ENCODE measurements around the gene CCL24. TPM values are rescaled to one million over a fixed set of nuclear protein-coding genes. Genes with fewer than 3 reads are reported as not detected.

CCL24 gene
- total and polyA plus RNA-seq, 2 donors (not counting 3 experiments of a cell fraction or from before 2014, with no cell fraction given), result not detected

DNA sequence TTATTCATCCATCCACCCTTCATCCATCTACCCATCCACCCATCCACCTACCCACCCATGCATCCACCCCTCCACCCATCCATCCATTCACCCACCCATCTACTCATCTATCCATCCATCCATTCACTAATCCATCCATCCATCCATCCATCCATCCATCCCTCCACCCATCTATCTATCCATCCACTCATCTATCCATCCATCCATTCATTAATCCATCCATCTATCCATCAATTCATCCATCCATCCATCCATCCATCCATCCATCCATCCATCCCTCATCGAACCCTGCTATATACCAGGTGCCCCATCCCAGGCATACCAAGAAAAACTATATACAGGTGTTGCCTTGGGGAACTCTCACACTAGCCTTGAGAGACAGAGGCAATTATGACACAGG lies 7.1 kb upstream of the CCL24 start:
- no peak overlapping the region for H3K9ac ChIP-seq (replicated peaks; ENCODE audit: extremely low read depth, insufficient read depth, low read length)
- no peaks in the 10 kb centered on the region for H3K36me3 ChIP-seq (ENCODE audit: control insufficient read depth in 2 of 2, extremely low read depth in 1 of 2, insufficient read depth in 2 of 2, low read length in 2 of 2)
- no peak overlapping the region for H3K4me3 ChIP-seq (replicated peaks in 1 of 3; ENCODE audit: insufficient read depth in 1 of 3, low read depth in 1 of 3, low read length in 3 of 3)
- no peak overlapping the region for H2AFZ ChIP-seq (ENCODE audit: low read depth, low read length)
- DNase-seq (ENCODE audit: low read depth, low spot score), result no peak
- no peak for TF ChIP-seq POLR2AphosphoS5 (IDR thresholded peaks at IDR 0.05; ENCODE audit: insufficient read depth, low read depth, low read length)
- no peak for TF ChIP-seq FOS (IDR thresholded peaks at IDR 0.05; ENCODE audit: borderline replicate concordance, insufficient read depth, low read length)
- TF ChIP-seq GATA2 (IDR thresholded peaks at IDR 0.05; ENCODE audit: insufficient read depth, insufficient read length, low read depth, low read length), result no peak
- TF ChIP-seq MAX (IDR thresholded peaks at IDR 0.05; ENCODE audit: insufficient read depth, insufficient read length), result no peak
- no peak for TF ChIP-seq EZH2 (IDR thresholded peaks at IDR 0.05; ENCODE audit: borderline replicate concordance, low read depth, low read length, severe bottlenecking)
- TF ChIP-seq POLR2A (IDR thresholded peaks at IDR 0.05; ENCODE audit: low read depth, low read length), result no peak
- ChIA-PET CTCF (no interaction called here), POLR2A (no interaction called here)
- no peaks in the 10 kb centered on the region for H3K79me2 ChIP-seq (ENCODE audit: control insufficient read depth, insufficient read depth, low read length)
- no peaks in the 10 kb centered on the region for H3K4me1 ChIP-seq (ENCODE audit: control insufficient read depth, extremely low read depth, insufficient read depth, low read length)
- intact Hi-C loops (cut with micrococcal nuclease), result no loop called here
- no peaks in the 10 kb centered on the region for H3K9me1 ChIP-seq (replicated peaks; ENCODE audit: control insufficient read depth, extremely low read depth, insufficient read depth, low read length)
- H3K9me3 ChIP-seq (replicated peaks; ENCODE audit: control insufficient read depth, insufficient read depth, low read length), result no peaks in the 10 kb centered on the region
- no peak overlapping the region for H3K27ac ChIP-seq (ENCODE audit: insufficient read depth, low read depth, low read length)
- dilution Hi-C loops (cut with MboI; ENCODE audit: extremely low pct_ligation_motif_present, low sequenced_read_pairs), result no loop called here
- no TSS peak for BruUV-seq (replicated peaks)
- H3K27me3 ChIP-seq (ENCODE audit: control insufficient read depth in 2 of 2, insufficient read depth in 2 of 2, low read length in 2 of 2), result no peaks in the 10 kb centered on the region
- no peaks in the 10 kb centered on the region for H4K20me1 ChIP-seq (replicated peaks; ENCODE audit: control insufficient read depth, extremely low read depth, insufficient read depth, low read length)
- FAIRE-seq, result no peak
- no peak overlapping the region for H3K4me2 ChIP-seq (ENCODE audit: insufficient read depth, low read length)

DNA sequence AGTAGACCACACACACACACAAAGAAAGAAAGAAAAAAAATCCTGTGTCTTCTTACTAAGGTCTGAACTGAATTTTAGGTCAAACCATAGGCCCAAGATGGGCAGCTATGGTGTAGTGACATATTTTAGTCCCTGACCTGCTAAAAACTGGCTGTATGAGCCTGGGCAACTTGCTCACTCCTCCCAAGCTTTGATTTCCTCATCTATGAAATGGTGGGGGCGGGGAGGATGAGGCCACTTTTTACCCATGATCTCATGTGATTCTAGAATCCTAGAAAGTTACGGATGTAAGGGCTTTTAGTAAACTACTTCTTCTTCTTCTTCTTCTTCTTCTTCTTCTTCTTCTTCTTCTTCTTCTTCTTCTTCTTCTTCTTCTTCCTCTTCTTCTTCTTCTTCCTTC lies 6.1 kb upstream of the CCL24 start:
- DNase-seq (ENCODE audit: low read depth, low spot score) (no peak), FAIRE-seq (no peak)
- H3K27me3 ChIP-seq (ENCODE audit: control insufficient read depth in 2 of 2, insufficient read depth in 2 of 2, low read length in 2 of 2), result no peaks in the 10 kb centered on the region
- H3K4me2 ChIP-seq (ENCODE audit: insufficient read depth, low read length), result no peak overlapping the region
- no peaks in the 10 kb centered on the region for H3K9me3 ChIP-seq (replicated peaks; ENCODE audit: control insufficient read depth, insufficient read depth, low read length)
- H3K4me3 ChIP-seq (replicated peaks in 1 of 3; ENCODE audit: insufficient read depth in 1 of 3, low read depth in 1 of 3, low read length in 3 of 3), result no peak overlapping the region
- ChIA-PET POLR2A (interaction anchor here (0.6 kb wide), 1 partner anchor 10 kb away, joined by 4 read pairs; no protein-coding TSS in a partner anchor), CTCF (no interaction called here)
- no peak for TF ChIP-seq JUN (IDR thresholded peaks at IDR 0.05; ENCODE audit: borderline replicate concordance, insufficient read depth, insufficient read length, low read depth)
- H3K9me1 ChIP-seq (replicated peaks; ENCODE audit: control insufficient read depth, extremely low read depth, insufficient read depth, low read length), result no peaks in the 10 kb centered on the region
- BruUV-seq (replicated peaks), result no TSS peak
- dilution Hi-C loops (cut with MboI; ENCODE audit: extremely low pct_ligation_motif_present, low sequenced_read_pairs) (no loop called here), intact Hi-C loops (cut with micrococcal nuclease) (no loop called here)
- no peak overlapping the region for H3K9ac ChIP-seq (replicated peaks; ENCODE audit: extremely low read depth, insufficient read depth, low read length)
- H2AFZ ChIP-seq (ENCODE audit: low read depth, low read length), result no peak overlapping the region
- no peaks in the 10 kb centered on the region for H3K36me3 ChIP-seq (ENCODE audit: control insufficient read depth in 2 of 2, extremely low read depth in 1 of 2, insufficient read depth in 2 of 2, low read length in 2 of 2)
- H3K4me1 ChIP-seq (ENCODE audit: control insufficient read depth, extremely low read depth, insufficient read depth, low read length), result no peaks in the 10 kb centered on the region
- H4K20me1 ChIP-seq (replicated peaks; ENCODE audit: control insufficient read depth, extremely low read depth, insufficient read depth, low read length), result no peaks in the 10 kb centered on the region
- no peak overlapping the region for H3K27ac ChIP-seq (ENCODE audit: insufficient read depth, low read depth, low read length)
- no peaks in the 10 kb centered on the region for H3K79me2 ChIP-seq (ENCODE audit: control insufficient read depth, insufficient read depth, low read length)

All from endothelial cell of umbilical vein (primary cell).